ENCODE data around the gene UNC5CL. TPM values are rescaled to one million over a fixed set of nuclear protein-coding genes. Genes with fewer than 3 reads are reported as not detected.
"Not testable (repeated sequence)": the region's sequence is repeated elsewhere in the genome, so short reads cannot be mapped to it uniquely, and the experiment has no call there.

Gene UNC5CL
- total RNA-seq, 2 experiments from 2014 or later = 1.8 to 1.9 TPM

- POLR2A ChIA-PET = no interaction called here
- Mint-ChIP-seq H3K27ac (no peak overlapping the region), H3K9me3 (ENCODE audit: low read depth) (no peaks in the 10 kb centered on the region), H3K4me3 (no peak overlapping the region), H3K36me3 (ENCODE audit: low read depth) (no peaks in the 10 kb centered on the region), H3K4me1 (peaks cover 3% of the 10 kb centered on the region), H3K27me3 (no peaks in the 10 kb centered on the region)
- ATAC-seq = no peak
- DNase-seq = no peak
- CTCF ChIA-PET = interaction anchor here (0.6 kb wide), 1 partner anchor 679 kb away, joined by 3 read pairs; no protein-coding TSS in a partner anchor
- intact Hi-C loops (cut with DNase I, micrococcal nuclease) = no loop called here
These were observed 16.7 kb downstream of the UNC5CL start for GRCh38 chr6:41022294-41022693.

- Mint-ChIP-seq H3K9me3 (ENCODE audit: low read depth) (no peaks in the 10 kb centered on the region), H3K4me1 (no peaks in the 10 kb centered on the region), H3K36me3 (ENCODE audit: low read depth) (no peaks in the 10 kb centered on the region), H3K27ac (no peak overlapping the region), H3K27me3 (no peaks in the 10 kb centered on the region), H3K4me3 (no peak overlapping the region)
- intact Hi-C loops (cut with DNase I, micrococcal nuclease) = no loop called here
- ATAC-seq (no peak), DNase-seq (no peak)
- ChIA-PET POLR2A (no interaction called here), CTCF (interaction anchor here (0.6 kb wide), 1 partner anchor 679 kb away, joined by 3 read pairs; no protein-coding TSS in a partner anchor)
These were observed 17.2 kb downstream of the UNC5CL start for GRCh38 chr6:41021832-41022231.

- DNase-seq (no peak), ATAC-seq (no peak)
- ChIA-PET POLR2A (interaction anchor here (0.5 kb wide), 1 partner anchor 15 kb away, joined by 3 read pairs; no protein-coding TSS in a partner anchor), CTCF (interaction anchor here (1.0 kb wide), 2 partner anchors 8 to 11 kb away, joined by 3 to 7 read pairs; no protein-coding TSS in a partner anchor)
- Mint-ChIP-seq H3K4me3 (no peak overlapping the region), H3K27ac (no peak overlapping the region), H3K27me3 (no peaks in the 10 kb centered on the region), H3K36me3 (ENCODE audit: low read depth) (no peaks in the 10 kb centered on the region), H3K9me3 (ENCODE audit: low read depth) (no peaks in the 10 kb centered on the region), H3K4me1 (no peaks in the 10 kb centered on the region)
- intact Hi-C loops (cut with DNase I, micrococcal nuclease) = no loop called here
These were observed 21.4 kb downstream of the UNC5CL start for GRCh38 chr6:41017663-41018062.

GRCh38 chr6:41015860-41016259 is 23.2 kb downstream of the UNC5CL start:
- intact Hi-C loops (cut with DNase I, micrococcal nuclease); H3K36me3 Mint-ChIP-seq (ENCODE audit: low read depth); DNase-seq; H3K4me1 Mint-ChIP-seq; H3K9me3 Mint-ChIP-seq (ENCODE audit: low read depth); H3K27me3 Mint-ChIP-seq; ATAC-seq; H3K4me3 Mint-ChIP-seq; POLR2A ChIA-PET; H3K27ac Mint-ChIP-seq; CTCF ChIA-PET: not testable (repeated sequence)

- CTCF ChIA-PET = interaction anchor here (1.5 kb wide), 1 partner anchor 13 kb away, joined by 6 read pairs; no protein-coding TSS in a partner anchor
- no peaks in the 10 kb centered on the region for H3K4me1 Mint-ChIP-seq
These were observed 24.2 kb downstream of the UNC5CL start for GRCh38 chr6:41014780-41015179.

GRCh38 chr6:41013466-41014153 is 25.4 kb downstream of the UNC5CL start:
- no peaks in the 10 kb centered on the region for H3K9me3 Mint-ChIP-seq (ENCODE audit: low read depth)
- H3K27me3 Mint-ChIP-seq = no peaks in the 10 kb centered on the region
- no peaks in the 10 kb centered on the region for H3K36me3 Mint-ChIP-seq (ENCODE audit: low read depth)
- ChIA-PET POLR2A (no interaction called here), CTCF (no interaction called here)
- intact Hi-C loops (cut with DNase I, micrococcal nuclease) = no loop called here
- H3K27ac Mint-ChIP-seq = no peak overlapping the region
- H3K4me3 Mint-ChIP-seq = no peak overlapping the region
- no peak for ATAC-seq
- no peak for DNase-seq
- H3K4me1 Mint-ChIP-seq = no peaks in the 10 kb centered on the region

More at GRCh38 chr6:41014780-41015179, 24.2 kb downstream of the UNC5CL start:
- POLR2A ChIA-PET = interaction anchor here (0.7 kb wide), 1 partner anchor 137 kb away, joined by 3 read pairs; no protein-coding TSS in a partner anchor
- no peak overlapping the region for H3K4me3 Mint-ChIP-seq
- H3K9me3 Mint-ChIP-seq (ENCODE audit: low read depth) = no peaks in the 10 kb centered on the region
- no peak overlapping the region for H3K27ac Mint-ChIP-seq
- no peaks in the 10 kb centered on the region for H3K27me3 Mint-ChIP-seq
- H3K36me3 Mint-ChIP-seq (ENCODE audit: low read depth) = no peaks in the 10 kb centered on the region
- no peak for DNase-seq
- no peak for ATAC-seq
- intact Hi-C loops (cut with DNase I, micrococcal nuclease) = no loop called here

GRCh38 chr6:41011673-41012072 is 27.3 kb downstream of the UNC5CL start:
- Mint-ChIP-seq H3K27ac (no peak overlapping the region), H3K4me1 (no peaks in the 10 kb centered on the region), H3K9me3 (ENCODE audit: low read depth) (no peaks in the 10 kb centered on the region), H3K36me3 (ENCODE audit: low read depth) (no peaks in the 10 kb centered on the region), H3K27me3 (no peaks in the 10 kb centered on the region), H3K4me3 (no peak overlapping the region)
- no peak for ATAC-seq
- intact Hi-C loops (cut with DNase I, micrococcal nuclease) = no loop called here
- ChIA-PET POLR2A (no interaction called here), CTCF (interaction anchor here (1.3 kb wide), 1 partner anchor 16 kb away, joined by 6 read pairs; no protein-coding TSS in a partner anchor)
- DNase-seq = no peak

- Mint-ChIP-seq H3K4me1 (no peaks in the 10 kb centered on the region), H3K9me3 (ENCODE audit: low read depth) (no peaks in the 10 kb centered on the region), H3K27ac (no peak overlapping the region), H3K4me3 (no peak overlapping the region), H3K27me3 (peaks cover 4% of the 10 kb centered on the region), H3K36me3 (ENCODE audit: low read depth) (no peaks in the 10 kb centered on the region)
- DNase-seq = no peak
- no peak for ATAC-seq
- POLR2A ChIA-PET = no interaction called here
- CTCF ChIA-PET = interaction anchor here (1.5 kb wide), 2 partner anchors 11 to 18 kb away, joined by 3 to 6 read pairs; no protein-coding TSS in a partner anchor
- intact Hi-C loops (cut with DNase I, micrococcal nuclease) = loop anchor here (5.0 kb wide), 2 partner anchors 173 to 308 kb away; no protein-coding TSS in a partner anchor
These were observed 29.4 kb downstream of the UNC5CL start for GRCh38 chr6:41009669-41010068.

GRCh38 chr6:41008011-41008410 is 31.0 kb downstream of the UNC5CL start:
- ATAC-seq = no peak
- Mint-ChIP-seq H3K9me3 (ENCODE audit: low read depth) (no peaks in the 10 kb centered on the region), H3K27ac (no peak overlapping the region), H3K27me3 (peaks cover 11% of the 10 kb centered on the region), H3K4me1 (no peaks in the 10 kb centered on the region), H3K36me3 (ENCODE audit: low read depth) (no peaks in the 10 kb centered on the region), H3K4me3 (no peak overlapping the region)
- intact Hi-C loops (cut with DNase I, micrococcal nuclease) = loop anchor here (5.0 kb wide), 2 partner anchors 174 to 309 kb away; no protein-coding TSS in a partner anchor
- ChIA-PET CTCF (interaction anchor here (1.7 kb wide), 1 partner anchor 11 kb away, joined by 5 read pairs; no protein-coding TSS in a partner anchor), POLR2A (no interaction called here)
- DNase-seq = no peak

GRCh38 chr6:41006980-41007379 is 32.0 kb downstream of the UNC5CL start:
- DNase-seq; H3K27ac Mint-ChIP-seq; ATAC-seq; H3K9me3 Mint-ChIP-seq (ENCODE audit: low read depth); H3K36me3 Mint-ChIP-seq (ENCODE audit: low read depth); H3K4me3 Mint-ChIP-seq; H3K4me1 Mint-ChIP-seq; POLR2A ChIA-PET: not testable (repeated sequence)
- intact Hi-C loops (cut with DNase I, micrococcal nuclease) = loop anchor here (1.0 to 5.0 kb wide), 6 partner anchors 20 to 311 kb away; no protein-coding TSS in a partner anchor
- CTCF ChIA-PET = interaction anchor here (0.7 kb wide), 1 partner anchor 32 kb away, joined by 4 read pairs; the partner anchor contains the start of gene UNC5CL
- peaks cover 12% of the 10 kb centered on the region for H3K27me3 Mint-ChIP-seq

GRCh38 chr6:41006217-41006616 is 32.8 kb downstream of the UNC5CL start:
- H3K4me1 Mint-ChIP-seq; H3K9me3 Mint-ChIP-seq (ENCODE audit: low read depth); POLR2A ChIA-PET; H3K36me3 Mint-ChIP-seq (ENCODE audit: low read depth); H3K27ac Mint-ChIP-seq; H3K4me3 Mint-ChIP-seq; CTCF ChIA-PET: not testable (repeated sequence)
- intact Hi-C loops (cut with DNase I, micrococcal nuclease) = loop anchor here (1.0 to 5.0 kb wide), 6 partner anchors 21 to 312 kb away; no protein-coding TSS in a partner anchor
- DNase-seq = peak; percentile 71
- peaks cover 12% of the 10 kb centered on the region for H3K27me3 Mint-ChIP-seq
- peak; percentile 81 for ATAC-seq

GRCh38 chr6:41002168-41002567 is 36.9 kb downstream of the UNC5CL start:
- intact Hi-C loops (cut with DNase I, micrococcal nuclease) = no loop called here
- no peaks in the 10 kb centered on the region for H3K9me3 Mint-ChIP-seq (ENCODE audit: low read depth)

More at GRCh38 chr6:41002168-41002567, 36.9 kb downstream of the UNC5CL start:
- no peak for DNase-seq
- H3K27me3 Mint-ChIP-seq = peaks cover 16% of the 10 kb centered on the region
- POLR2A ChIA-PET = no interaction called here
- H3K4me3 Mint-ChIP-seq = no peak overlapping the region
- H3K27ac Mint-ChIP-seq = no peak overlapping the region
- H3K36me3 Mint-ChIP-seq (ENCODE audit: low read depth) = no peaks in the 10 kb centered on the region
- CTCF ChIA-PET = interaction anchor here (0.7 to 1.2 kb wide), 4 partner anchors 8 to 186 kb away, joined by 3 to 8 read pairs (median 3); no protein-coding TSS in a partner anchor
- no peaks in the 10 kb centered on the region for H3K4me1 Mint-ChIP-seq
- ATAC-seq = no peak

Measured in activated CD4-positive, alpha-beta T cell treated with anti-CD3 and anti-CD28 coated beads for 36 hours (primary cell).